Upper lobe of left lung (tissue), 6 donors: ENCODE measurements around the gene TCF12. TPM values are rescaled to one million over a fixed set of nuclear protein-coding genes. Genes with fewer than 3 reads are reported as not detected.

Experiments
- ATAC-seq, 2 donors: fragments of 200-7000 bp; cut with Tn5 transposase; one replicate each; pipeline ENCODE4 v1.9.1; 2022; ENCODE audit warnings: mild to moderate bottlenecking in 2 of 2, moderate library complexity in 2 of 2; ENCODE audit not compliant: low FRiP score in 2 of 2
- DNase-seq, 2 donors: peaks; one replicate each; pipeline ENCODE4 v3.0.0-alpha.2; 2019 to 2020
- H3K27ac ChIP-seq, 4 donors: fragments of 200-600 bp; sonication (generic); one replicate each; pipeline ENCODE4 v1.5.1; 2016 to 2019
- H3K27me3 ChIP-seq, 4 donors: fragments of 200-600 bp; sonication (generic); one replicate each; pipeline ENCODE4 v1.5.1; 2017 to 2019
- H3K36me3 ChIP-seq, 4 donors: fragments of 200-600 bp; sonication (generic); one replicate each; pipeline ENCODE4 v1.5.1; 2016 to 2019
- H3K4me1 ChIP-seq, 4 donors: fragments of 200-600 bp; sonication (generic); one replicate each; pipeline ENCODE4 v1.5.1; 2018 to 2019
- H3K4me3 ChIP-seq, 4 donors: fragments of 200-600 bp; sonication (generic); one replicate each; pipeline ENCODE4 v1.5.1; 2017 to 2019; ENCODE audit warnings: mild to moderate bottlenecking in 2 of 4, moderate library complexity in 1 of 4
- H3K9me3 ChIP-seq, 4 donors: fragments of 200-600 bp; sonication (generic); one replicate each; pipeline ENCODE4 v1.5.1; 2018 to 2019
- CTCF ChIP-seq, 6 experiments: fragments of 450-650 bp in 4 of 6; fragments of 200-600 bp in 2 of 6; sonication (generic) in 2 of 6; IDR thresholded peaks; one replicate each; pipeline ENCODE4 v1.5.1; 2016 to 2019; ENCODE audit warnings: antibody characterized with exemption in 6 of 6
- EP300 ChIP-seq, 4 donors: sonication (generic); formaldehyde crosslinking; IDR thresholded peaks; one replicate each; pipeline ENCODE4 v1.5.1; 2017; ENCODE audit warnings: antibody characterized with exemption in 4 of 4, control low read depth in 2 of 4
- POLR2A ChIP-seq, 4 donors: fragments of 450-650 bp; IDR thresholded peaks; one replicate each; pipeline ENCODE4 v1.5.1; 2016 to 2017; ENCODE audit warnings: antibody characterized with exemption in 4 of 4, mild to moderate bottlenecking in 2 of 4
- POLR2AphosphoS5 ChIP-seq, 2 donors: sonication (generic); formaldehyde crosslinking; IDR thresholded peaks; one replicate each; pipeline ENCODE4 v1.5.1; 2017; ENCODE audit warnings: antibody characterized with exemption in 2 of 2
- WGBS, 2 donors: methylation state at CpG; one replicate each; pipeline ENCODE4 v1.1.5; 2017 to 2018; 5-methylcytosine and 5-hydroxymethylcytosine counted together
- total RNA-seq, 6 donors: library from RNA; depleted of rRNA in 4 of 6; stranded (reverse); fragments of >200 nt in 4 of 6; gene quantifications; one replicate each; pipeline versions ENCODE4 v1.1.0 to v1.2.1, GENCODE V29; 2016 to 2021
- donor health status: DM: no; HTN: no; CAD: no; lungs with moderate emphysema.
- donor health status: DM: no; HTN: yes; CAD: no; lungs with severe emphysema.

Gene TCF12
- total RNA-seq, 6 donors from 2014 or later, result 74.5 to 257 (median 103) TPM

- no peak for TF ChIP-seq POLR2AphosphoS5 (IDR thresholded peaks at IDR 0.05)
- TF ChIP-seq EP300 (IDR thresholded peaks at IDR 0.05), result no peak
- no peak for TF ChIP-seq POLR2A (IDR thresholded peaks at IDR 0.05)
- no peak for TF ChIP-seq CTCF (IDR thresholded peaks at IDR 0.05)
- H3K36me3 ChIP-seq, result no peaks in the 10 kb centered on the region
- no peak for DNase-seq
- no peak for ATAC-seq
- 80 to 82% methylated on average over 2 of the region's 2 CpGs for WGBS, 2 donors
- no peaks in the 10 kb centered on the region for H3K27me3 ChIP-seq
- H3K4me3 ChIP-seq, result no peak overlapping the region
- H3K4me1 ChIP-seq, result peaks cover 3 to 17% (median 9%) of the 10 kb centered on the region in 4 donors
- no peak overlapping the region for H3K27ac ChIP-seq
- no peaks in the 10 kb centered on the region for H3K9me3 ChIP-seq
These were observed 304.9 kb downstream of the TCF12 start for GRCh38 chr15:57223345-57223744.

GRCh38 chr15:57223887-57224286 lies 305.4 kb downstream of the TCF12 start:
- Histone ChIP-seq H3K27ac (no peak overlapping the region), H3K36me3 (no peaks in the 10 kb centered on the region), H3K4me1 (peaks cover 0 to 19% (median 4%) of the 10 kb centered on the region in 4 donors), H3K4me3 (no peak overlapping the region), H3K9me3 (no peaks in the 10 kb centered on the region), H3K27me3 (no peaks in the 10 kb centered on the region)
- DNase-seq, result no peak
- ATAC-seq, result no peak
- TF ChIP-seq POLR2AphosphoS5 (IDR thresholded peaks at IDR 0.05) (no peak), CTCF (IDR thresholded peaks at IDR 0.05) (no peak), EP300 (IDR thresholded peaks at IDR 0.05) (no peak), POLR2A (IDR thresholded peaks at IDR 0.05) (no peak)
- WGBS, 2 donors, result 69 to 76% methylated on average over 2 of the region's 2 CpGs

- TF ChIP-seq POLR2AphosphoS5 (IDR thresholded peaks at IDR 0.05), result no peak
- no peak for TF ChIP-seq EP300 (IDR thresholded peaks at IDR 0.05)
- TF ChIP-seq POLR2A (IDR thresholded peaks at IDR 0.05), result no peak
- no peak for TF ChIP-seq CTCF (IDR thresholded peaks at IDR 0.05)
- WGBS, 2 donors, result 47 to 59% methylated on average over 2 of the region's 2 CpGs
- H3K27me3 ChIP-seq, result no peaks in the 10 kb centered on the region
- no peaks in the 10 kb centered on the region for H3K9me3 ChIP-seq
- DNase-seq (no peak), ATAC-seq (no peak)
- no peak overlapping the region for H3K4me3 ChIP-seq
- peaks cover 0 to 18% (median 0%) of the 10 kb centered on the region in 4 donors for H3K4me1 ChIP-seq
- no peak overlapping the region for H3K27ac ChIP-seq
- no peaks in the 10 kb centered on the region for H3K36me3 ChIP-seq
These were observed 306.2 kb downstream of the TCF12 start for GRCh38 chr15:57224664-57225063.

- DNase-seq, result no peak
- 81 to 85% methylated on average over 3 of the region's 3 CpGs for WGBS, 2 donors
These were observed 308.7 kb downstream of the TCF12 start for GRCh38 chr15:57227166-57227565.

More at GRCh38 chr15:57227166-57227565, 308.7 kb downstream of the TCF12 start:
- Histone ChIP-seq H3K27me3 (no peaks in the 10 kb centered on the region), H3K4me3 (no peak overlapping the region), H3K36me3 (peaks cover 0 to under 1% (median 0%) of the 10 kb centered on the region in 4 donors), H3K4me1 (peaks cover 0 to 9% (median 0%) of the 10 kb centered on the region in 4 donors), H3K27ac (no peak overlapping the region), H3K9me3 (no peaks in the 10 kb centered on the region)
- TF ChIP-seq POLR2A (IDR thresholded peaks at IDR 0.05) (no peak), EP300 (IDR thresholded peaks at IDR 0.05) (no peak), CTCF (IDR thresholded peaks at IDR 0.05) (no peak), POLR2AphosphoS5 (IDR thresholded peaks at IDR 0.05) (no peak)
- no peak for ATAC-seq
